Globus pallidus (tissue), 1 donor: ENCODE measurements around the gene CD70.
"Not testable (repeated sequence)": the region's sequence is repeated elsewhere in the genome, so short reads cannot be mapped to it uniquely, and the experiment has no call there.

Experiments used
- DNase-seq: peaks from one replicate; pipeline ENCODE4 v3.0.0-alpha.2; 2015; ENCODE audit warnings: low spot score

The CD70 gene

GRCh38 chr19:6590827-6591319, at the start of gene CD70:
Gene CD70, minus strand, starts transcription at chr19:6591150. Its CDS starts 148 bp downstream, at chr19:6591002.
- DNase-seq = no peak

GRCh38 chr19:6640333-6640732, 49.4 kb upstream of the CD70 start:
- DNase-seq = not testable (repeated sequence)

GRCh38 chr19:6639439-6639838, 48.5 kb upstream of the CD70 start:
- no peak for DNase-seq

GRCh38 chr19:6633456-6633813, 42.5 kb upstream of the CD70 start:
- not testable (repeated sequence) for DNase-seq

- peak; percentile 77 for DNase-seq
Observed at GRCh38 chr19:6632747-6633455, 42.0 kb upstream of the CD70 start.

GRCh38 chr19:6632002-6632621, 41.2 kb upstream of the CD70 start:
- DNase-seq = peak; percentile 81

- DNase-seq = no peak
Observed at GRCh38 chr19:6626764-6627163, 35.8 kb upstream of the CD70 start.

- DNase-seq = no peak
Observed at GRCh38 chr19:6617374-6617773, 26.4 kb upstream of the CD70 start.

- no peak for DNase-seq
Observed at GRCh38 chr19:6616011-6616410, 25.1 kb upstream of the CD70 start.

GRCh38 chr19:6613711-6614110, 22.8 kb upstream of the CD70 start:
- DNase-seq = no peak

- no peak for DNase-seq
Observed at GRCh38 chr19:6610934-6611852, 20.2 kb upstream of the CD70 start.

GRCh38 chr19:6608940-6609339, 18.0 kb upstream of the CD70 start:
- DNase-seq = no peak

- DNase-seq = not testable (repeated sequence)
Observed at GRCh38 chr19:6608146-6608545, 17.2 kb upstream of the CD70 start.

- DNase-seq = not testable (repeated sequence)
Observed at GRCh38 chr19:6606276-6607070, 15.5 kb upstream of the CD70 start.

- DNase-seq = no peak
Observed at GRCh38 chr19:6604906-6605305, 14.0 kb upstream of the CD70 start.

GRCh38 chr19:6602729-6603114, 11.8 kb upstream of the CD70 start:
- no peak for DNase-seq

GRCh38 chr19:6601537-6602052, 10.6 kb upstream of the CD70 start:
- not testable (repeated sequence) for DNase-seq

- not testable (repeated sequence) for DNase-seq
Observed at GRCh38 chr19:6600951-6601536, 10.1 kb upstream of the CD70 start.

- no peak for DNase-seq
Observed at GRCh38 chr19:6599866-6600454, 9.0 kb upstream of the CD70 start.

- not testable (repeated sequence) for DNase-seq
Observed at GRCh38 chr19:6598254-6598892, 7.4 kb upstream of the CD70 start.
